ENCODE results near the gene MOSMO. TPM values are rescaled to one million over a fixed set of nuclear protein-coding genes. Genes with fewer than 3 reads are reported as not detected.

Gene MOSMO
- total and polyA plus RNA-seq, 2 of the 13 experiments (the other 11 are each of a cell fraction or from before 2014, with no cell fraction given) = 26.7 to 32.6 TPM

- TF ChIP-seq PLSCR1 (CRISPR knock-in tag; IDR thresholded peaks at IDR 0.05; ENCODE audit: borderline replicate concordance) (no peak), CCAR2 (optimal IDR thresholded peaks at IDR 0.05; ENCODE audit: low read depth, low read length) (no peak), ZNF740 (CRISPR knock-in tag; IDR thresholded peaks at IDR 0.05) (no peak), TCF7L2 (IDR thresholded peaks at IDR 0.05; ENCODE audit: low read depth, low read length) (no peak), ZNF615 (CRISPR knock-in tag; IDR thresholded peaks at IDR 0.05; ENCODE audit: borderline replicate concordance) (no peak), TCF12 (IDR thresholded peaks at IDR 0.05) (no peak), TCF12 (CRISPR knock-in tag; IDR thresholded peaks at IDR 0.05) (no peak)
Observed at GRCh38 chr16:21985524-21985923, 22.4 kb upstream of the MOSMO start (continued).

- H3K36me3 ChIP-seq (replicated peaks in 1 of 2; ENCODE audit: control insufficient read depth in 1 of 2, insufficient read depth in 2 of 2, low read length in 2 of 2) = peaks cover 12 to 36% of the 10 kb centered on the region in 2 experiments
- no peak overlapping the region for H3K4me2 ChIP-seq (ENCODE audit: low read depth, low read length)
- no TSS peak for BruUV-seq (replicated peaks)
- no peaks in the 10 kb centered on the region for H3K27me3 ChIP-seq (ENCODE audit: control insufficient read depth in 1 of 2, insufficient read depth in 2 of 2, low read length in 2 of 2)
- no peak overlapping the region for H3K9ac ChIP-seq (ENCODE audit: insufficient read depth, low read depth, low read length)
- H3K79me2 ChIP-seq (ENCODE audit: insufficient read depth, low read length) = no peaks in the 10 kb centered on the region
- ATAC-seq (no peak), FAIRE-seq (no peak), DNase-seq (ENCODE audit: low spot score) (no peak)
- no peaks in the 10 kb centered on the region for H3K4me1 ChIP-seq (ENCODE audit: insufficient read depth, low read length)
- in situ Hi-C loops (cut with HindIII; ENCODE audit: extremely low pct_ligation_motif_present, low pct_unique_long_range_greater_than_20kb) = no loop called here
- POLR2A ChIA-PET = no interaction called here
- no peak overlapping the region for H3K27ac ChIP-seq (ENCODE audit: extremely low read length, insufficient read depth, low read length)
- H3K9me3 ChIP-seq (ENCODE audit: low read length) = no peaks in the 10 kb centered on the region
- CTCF ChIA-PET (ENCODE audit: low intra/inter-chr PET ratio, low total read pairs) = no interaction called here
- no peak overlapping the region for H3K4me3 ChIP-seq (replicated peaks in 1 of 3; ENCODE audit: insufficient read depth in 1 of 3, low read depth in 2 of 3, low read length in 3 of 3)
- no peak overlapping the region for H2AFZ ChIP-seq (ENCODE audit: low read length)
- WGBS (ENCODE audit: low lambda C conversion rate) = 95% methylated on average over 4 of the region's 4 CpGs
- intact Hi-C loops (cut with micrococcal nuclease; ENCODE audit: unreplicated experiment) = no loop called here
- H4K20me1 ChIP-seq (ENCODE audit: insufficient read depth, low read length) = no peaks in the 10 kb centered on the region; the same call in 1 of the 2 replicates
- no peak for TF ChIP-seq PREB (CRISPR knock-in tag; IDR thresholded peaks at IDR 0.05)
- TF ChIP-seq CHCHD3 (CRISPR knock-in tag; IDR thresholded peaks at IDR 0.05) = no peak
- TF ChIP-seq THAP11 (CRISPR knock-in tag; IDR thresholded peaks at IDR 0.05) = no peak
- no peak for TF ChIP-seq TBP (CRISPR knock-in tag; IDR thresholded peaks at IDR 0.05)
- no peak for TF ChIP-seq HHEX (CRISPR knock-in tag; IDR thresholded peaks at IDR 0.05)
- TF ChIP-seq ZNF839 (CRISPR knock-in tag; IDR thresholded peaks at IDR 0.05; ENCODE audit: borderline replicate concordance) = no peak
- no peak for TF ChIP-seq BORCS8-MEF2B (CRISPR knock-in tag; IDR thresholded peaks at IDR 0.05)
- TF ChIP-seq SOX13 (IDR thresholded peaks at IDR 0.05) = no peak
- TF ChIP-seq SOX13 (CRISPR knock-in tag; conservative IDR thresholded peaks at IDR 0.05 in 1 of 2, IDR thresholded peaks at IDR 0.05 in 1 of 2) = 0 out of 4 replicates have a peak, but pooled peaks of 1 of the 2 experiments have one; percentile 12
- TF ChIP-seq ZBED4 (CRISPR knock-in tag; IDR thresholded peaks at IDR 0.05; ENCODE audit: borderline replicate concordance) = no peak
- no peak for TF ChIP-seq ZNF83 (CRISPR knock-in tag; IDR thresholded peaks at IDR 0.05; ENCODE audit: borderline replicate concordance)
- no peak for TF ChIP-seq REXO4 (CRISPR knock-in tag; IDR thresholded peaks at IDR 0.05; ENCODE audit: borderline replicate concordance)
Observed at GRCh38 chr16:21986692-21987246, 21.1 kb upstream of the MOSMO start.

Data from HepG2 (cell line).